ENCODE measurements around the gene RNF213.
"Not testable (repeated sequence)": the region's sequence is repeated elsewhere in the genome, so short reads cannot be mapped to it uniquely, and the experiment has no call there.

The RNF213 gene

DNA sequence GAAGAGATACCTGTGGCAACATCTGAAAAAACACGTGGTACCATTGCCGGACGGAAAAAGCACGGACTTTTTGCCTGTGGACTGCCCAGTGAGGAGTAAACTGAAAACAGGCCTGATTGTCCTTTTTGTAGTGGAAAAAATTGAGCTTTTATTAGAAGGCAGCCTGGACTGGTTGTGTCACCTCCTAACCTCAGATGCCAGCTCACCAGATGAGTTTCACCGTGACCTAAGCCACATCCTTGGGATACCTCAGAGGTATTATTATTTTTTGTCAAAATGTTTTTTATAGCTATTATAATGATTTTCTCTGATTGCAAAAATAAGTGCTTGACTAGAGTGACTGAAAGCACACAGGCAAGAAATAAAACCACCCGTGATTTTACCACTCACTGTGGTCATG is 34.9 kb downstream of the RNF213 start:
- no peak for DNase-seq

DNA sequence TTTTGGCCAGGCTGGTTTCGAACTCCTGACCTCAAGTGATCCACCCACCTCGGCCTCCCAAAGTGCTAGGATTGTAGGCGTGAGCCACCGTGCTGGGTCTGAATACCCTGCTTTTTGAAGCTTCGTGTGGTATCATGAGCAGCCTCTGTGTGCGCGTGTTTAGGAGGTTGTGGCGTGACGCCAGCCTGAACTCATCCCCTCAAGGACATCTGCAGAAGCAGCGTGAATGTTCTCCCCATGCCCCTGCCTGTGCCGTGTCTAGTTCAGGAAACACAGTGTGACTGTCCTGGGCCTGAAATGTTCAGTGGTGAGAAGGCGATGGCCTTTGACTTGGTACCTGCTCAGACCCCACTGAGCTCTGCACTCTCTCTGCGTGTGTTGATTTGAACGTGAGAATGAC is 35.6 kb downstream of the RNF213 start:
- DNase-seq = no peak

DNA sequence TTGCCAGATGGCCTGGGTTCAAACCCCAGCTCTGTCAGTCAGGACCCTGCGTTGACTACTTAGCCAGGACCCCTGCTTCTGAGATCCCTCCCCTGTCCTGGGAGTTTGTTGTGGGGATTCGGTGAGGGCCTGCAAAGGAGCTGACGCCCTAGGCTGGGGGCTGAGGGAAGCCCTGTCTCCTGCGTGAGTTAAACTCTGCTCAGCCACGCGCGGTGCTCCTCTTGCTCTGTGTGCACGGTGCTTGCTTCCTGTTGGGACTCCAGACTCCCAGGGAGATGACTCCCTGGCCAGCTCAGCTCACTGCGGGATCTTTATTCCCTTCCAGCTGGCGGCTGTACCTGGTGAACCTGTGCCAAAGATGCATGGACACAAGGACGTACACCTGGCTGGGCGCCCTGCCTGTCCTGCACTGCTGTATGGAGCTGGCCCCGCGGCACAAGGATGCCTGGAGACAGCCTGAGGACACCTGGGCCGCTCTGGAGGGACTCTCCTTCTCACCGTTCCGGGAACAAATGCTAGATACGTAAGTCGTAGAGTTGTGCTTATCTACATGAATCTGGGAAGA is 37.4 kb downstream of the RNF213 start:
- no peak for DNase-seq

DNA sequence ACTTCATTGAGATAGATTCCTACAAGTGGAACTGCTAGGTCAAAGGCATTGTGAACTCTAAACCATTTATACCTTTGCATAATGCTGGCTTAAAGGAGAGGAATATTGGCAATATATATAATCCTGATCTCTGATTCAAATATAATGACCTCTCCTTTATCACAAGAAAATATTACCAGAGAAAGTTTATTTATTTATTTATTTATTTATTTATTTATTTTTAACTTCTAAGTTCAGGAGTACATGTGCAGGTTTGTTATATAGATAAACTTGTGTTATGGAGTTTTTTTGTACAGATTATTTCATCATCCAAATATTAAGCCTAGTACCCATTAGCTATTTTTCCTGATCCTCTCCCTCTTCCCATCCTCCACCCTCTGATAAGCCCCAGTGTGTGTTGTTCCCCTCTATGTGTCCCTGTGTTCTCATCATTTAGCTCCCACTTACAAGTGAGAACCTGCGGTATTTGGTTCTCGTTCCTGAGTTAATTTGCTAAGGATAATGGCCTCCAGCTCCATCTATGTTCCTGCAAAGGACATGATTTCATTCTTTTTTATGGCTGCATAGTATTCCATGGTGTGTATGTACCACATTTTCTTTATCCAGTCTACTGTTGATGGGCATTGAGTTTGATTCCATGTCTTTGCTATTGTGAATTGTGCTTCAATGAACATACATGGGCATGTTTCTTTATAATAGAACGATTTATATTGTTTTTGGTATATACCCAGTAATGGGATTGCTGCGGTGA is 38.9 kb downstream of the RNF213 start:
- not testable (repeated sequence) for DNase-seq

DNA sequence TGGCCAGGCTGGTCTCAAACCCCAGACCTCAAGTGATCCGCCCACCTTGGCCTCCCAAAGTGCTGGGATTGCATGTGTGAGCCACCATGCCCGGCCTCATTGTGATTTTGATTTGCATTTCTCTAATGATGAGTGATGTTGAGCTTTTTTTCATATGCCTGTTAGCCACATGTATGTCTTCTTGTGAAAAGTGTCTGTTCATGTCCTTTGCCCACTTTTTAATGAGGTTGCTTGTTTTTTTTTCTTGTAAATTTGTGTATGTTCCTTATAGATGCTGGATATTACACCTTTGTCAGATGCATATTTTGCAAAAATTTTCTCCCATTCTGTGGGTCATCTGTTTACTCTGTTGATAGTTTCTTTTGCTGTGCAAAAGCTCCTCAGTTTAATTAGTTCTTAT is 40.1 kb downstream of the RNF213 start:
- DNase-seq = not testable (repeated sequence)

DNA sequence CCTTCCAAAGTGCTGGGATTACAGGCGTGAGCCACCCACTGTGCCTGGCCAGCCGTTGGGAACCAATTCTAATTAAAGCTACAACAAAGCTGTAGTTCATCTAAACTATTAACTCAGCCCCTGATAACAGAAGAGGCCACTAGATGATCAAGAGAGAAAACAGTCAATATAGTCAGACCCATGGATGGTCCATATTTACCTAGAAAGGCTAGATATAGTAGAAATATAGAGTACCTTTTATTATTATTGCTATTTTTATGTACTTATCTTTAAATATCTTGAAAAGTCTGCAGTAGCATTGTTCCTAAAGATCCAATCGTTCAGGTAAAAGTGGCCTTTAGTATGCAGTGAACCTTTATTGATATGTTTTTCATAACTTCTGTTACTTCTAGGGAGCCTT is 43.2 kb downstream of the RNF213 start:
- no peak for DNase-seq

DNA sequence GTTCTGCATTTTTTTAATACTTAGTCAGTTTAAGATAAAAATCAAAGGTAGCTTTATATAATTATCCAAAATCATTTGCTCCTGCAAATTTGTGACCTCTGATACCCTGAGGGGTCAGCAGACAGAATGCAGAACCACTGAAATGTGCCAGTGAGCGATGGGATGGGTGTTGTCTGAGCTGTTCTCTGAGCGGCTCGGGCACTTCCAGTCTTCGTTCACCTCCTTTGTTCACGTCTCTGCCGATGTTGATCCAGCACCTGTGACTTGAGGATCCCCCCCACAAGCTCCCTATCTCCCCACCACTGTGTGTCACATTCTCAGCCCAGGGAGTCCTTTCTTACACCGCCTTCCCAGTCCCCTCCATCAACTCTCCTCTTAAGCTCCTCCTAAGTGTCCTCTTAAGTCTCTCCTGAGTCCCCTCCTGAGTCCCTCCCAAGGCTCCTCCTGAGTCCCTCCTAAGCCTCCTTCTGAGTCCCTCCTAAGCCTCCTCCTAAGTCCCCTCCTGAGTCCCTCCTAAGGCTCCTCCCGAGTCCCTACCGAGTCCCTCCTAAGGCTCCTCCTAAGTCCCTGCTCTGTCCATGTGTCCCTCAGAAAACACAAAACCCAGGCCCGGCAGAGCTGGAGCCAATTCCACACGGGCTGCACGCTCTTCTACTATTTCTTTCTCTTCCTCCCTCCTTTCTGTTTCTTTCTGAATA is 47.5 kb downstream of the RNF213 start:
- no peak for DNase-seq

DNA sequence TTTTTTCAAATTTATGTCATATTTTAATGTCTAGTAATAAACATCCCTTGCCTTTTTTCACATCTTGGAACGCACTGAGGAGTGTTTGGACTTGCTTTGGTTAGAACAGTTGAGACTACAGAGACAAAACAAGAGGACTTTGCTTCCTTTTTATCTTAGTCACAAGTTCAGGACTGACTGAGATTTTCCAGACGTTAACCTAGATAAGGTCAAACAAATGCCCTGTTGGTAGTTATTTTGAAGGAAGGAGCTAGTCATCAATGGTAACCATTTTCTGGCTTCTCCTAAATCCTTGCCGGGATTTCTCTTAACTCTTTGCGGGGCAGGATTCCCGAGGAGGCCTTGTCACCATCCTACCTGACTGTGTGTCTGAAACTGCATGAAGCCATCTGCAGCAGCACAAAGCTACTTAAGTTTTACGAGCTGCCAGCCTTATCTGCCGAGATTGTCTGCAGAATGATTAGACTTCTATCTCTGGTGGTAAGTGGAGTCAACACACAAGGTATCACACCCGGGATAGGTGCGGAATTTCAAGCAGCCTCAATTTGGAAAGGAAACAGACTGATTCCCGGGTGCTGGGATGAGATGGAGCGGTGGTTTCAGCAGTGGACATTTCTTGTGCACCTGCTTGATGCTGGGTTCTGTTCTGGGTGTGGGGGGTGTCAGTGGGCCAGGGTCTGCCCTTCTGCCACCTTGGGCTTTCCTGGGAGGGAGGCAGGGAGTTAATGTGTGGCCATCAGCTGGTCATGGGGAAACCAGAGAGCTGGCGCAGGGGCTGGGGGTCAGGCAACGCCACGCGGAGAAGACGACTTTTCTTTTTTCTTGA is 48.3 kb downstream of the RNF213 start:
- DNase-seq = no peak

DNA sequence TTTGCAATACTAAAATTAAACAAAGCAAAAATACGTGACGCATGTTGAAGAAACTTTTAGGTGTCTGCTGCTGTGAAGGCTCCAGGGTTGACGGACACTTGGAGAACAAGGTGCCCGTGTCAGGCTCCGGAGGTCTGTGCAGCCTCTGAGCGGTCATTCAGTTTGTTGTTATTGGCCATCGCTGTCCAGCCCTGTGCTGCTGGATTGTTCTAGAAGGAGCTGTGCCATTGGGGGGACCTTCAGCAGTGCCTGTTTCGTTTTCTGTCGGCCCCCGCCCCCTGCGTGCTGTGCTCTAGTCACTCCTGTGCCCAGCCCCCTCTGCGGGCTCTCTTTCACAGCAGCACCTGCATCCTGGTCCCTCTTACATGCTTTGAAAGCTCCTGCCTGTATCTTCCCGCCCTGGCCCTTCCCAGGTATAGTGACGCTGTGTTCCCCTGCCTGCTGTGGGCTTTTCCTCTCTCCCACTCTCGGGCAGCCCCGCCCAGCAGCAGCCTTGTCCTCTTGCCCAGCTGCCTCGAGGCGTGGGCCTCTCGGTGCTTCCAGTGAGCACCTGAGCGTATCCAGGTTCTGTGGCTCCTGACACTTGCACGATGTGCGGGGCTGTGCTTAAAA is 50.7 kb downstream of the RNF213 start:
- no peak for DNase-seq

DNA sequence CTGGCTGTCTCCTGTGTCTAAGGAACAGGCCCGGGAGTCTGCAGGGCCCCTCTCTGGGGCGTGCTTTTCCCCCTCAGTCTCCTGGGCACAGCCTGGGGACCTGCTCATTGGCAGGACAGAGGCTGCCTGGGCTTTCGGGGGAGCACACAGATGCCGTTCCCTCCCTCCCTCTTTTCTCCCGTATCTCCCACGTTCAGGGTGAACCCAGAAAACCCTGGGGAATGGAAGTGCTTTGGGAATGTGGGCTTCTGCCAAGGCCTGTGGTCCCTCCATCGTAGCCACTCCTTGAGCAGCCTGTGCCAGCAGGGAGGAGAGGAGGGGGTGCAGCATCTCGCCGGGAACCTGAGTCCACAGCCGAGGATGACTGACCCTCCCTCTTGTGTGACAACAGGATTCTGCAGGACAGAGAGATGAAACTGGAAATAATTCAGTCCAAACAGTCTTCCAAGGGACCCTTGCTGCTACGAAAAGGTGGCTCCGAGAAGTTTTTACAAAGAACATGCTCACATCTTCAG is 52.0 kb downstream of the RNF213 start:
- DNase-seq = no peak

DNA sequence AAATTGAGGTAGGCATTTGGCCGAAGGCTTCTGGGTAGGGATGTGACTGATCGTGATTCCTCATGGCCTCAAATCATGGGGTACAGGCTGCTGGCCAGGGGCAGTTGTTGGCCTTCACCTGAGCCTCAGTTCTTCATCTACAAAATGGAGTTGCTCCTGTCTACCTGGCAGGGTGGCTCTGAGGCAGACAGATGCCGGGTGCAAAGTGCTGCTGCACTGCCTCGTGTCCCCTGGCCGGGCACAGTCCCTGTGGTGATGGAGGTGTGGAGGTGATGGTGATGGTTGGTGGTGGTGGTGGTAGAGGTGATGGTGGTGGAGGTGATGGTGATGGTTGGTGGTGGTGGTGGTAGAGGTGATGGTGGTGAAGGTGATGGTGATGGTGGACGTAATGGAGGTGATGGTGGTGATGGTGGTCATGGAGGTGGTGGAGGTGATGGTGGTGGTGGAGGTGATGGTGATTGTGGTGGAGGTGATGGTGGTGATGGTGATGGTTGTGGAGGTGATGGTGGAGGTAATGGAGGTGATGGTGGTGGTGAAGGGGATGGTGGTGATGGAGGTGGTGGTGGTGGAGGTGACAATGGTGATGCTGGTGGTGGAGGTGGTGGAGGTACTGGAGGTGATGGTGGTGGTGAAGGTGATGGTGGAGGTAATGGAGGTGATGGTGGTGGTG is 52.6 kb downstream of the RNF213 start:
- DNase-seq = no peak

DNA sequence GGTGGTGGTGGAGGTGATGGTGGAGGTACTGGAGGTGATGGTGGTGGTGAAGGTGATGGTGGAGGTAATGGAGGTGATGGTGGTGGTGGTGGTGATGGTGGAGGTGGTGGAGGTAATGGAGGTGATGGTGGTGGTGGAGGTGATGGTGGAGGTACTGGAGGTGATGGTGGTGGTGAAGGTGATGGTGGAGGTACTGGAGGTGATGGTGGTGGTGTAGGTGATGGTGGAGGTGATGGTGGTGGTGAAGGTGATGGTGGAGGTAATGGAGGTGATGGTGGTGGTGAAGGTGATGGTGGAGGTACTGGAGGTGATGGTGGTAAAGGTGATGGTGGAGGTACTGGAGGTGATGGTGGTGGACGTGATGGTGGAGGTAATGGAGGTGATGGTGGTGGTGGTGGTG is 53.3 kb downstream of the RNF213 start:
- not testable (repeated sequence) for DNase-seq

DNA sequence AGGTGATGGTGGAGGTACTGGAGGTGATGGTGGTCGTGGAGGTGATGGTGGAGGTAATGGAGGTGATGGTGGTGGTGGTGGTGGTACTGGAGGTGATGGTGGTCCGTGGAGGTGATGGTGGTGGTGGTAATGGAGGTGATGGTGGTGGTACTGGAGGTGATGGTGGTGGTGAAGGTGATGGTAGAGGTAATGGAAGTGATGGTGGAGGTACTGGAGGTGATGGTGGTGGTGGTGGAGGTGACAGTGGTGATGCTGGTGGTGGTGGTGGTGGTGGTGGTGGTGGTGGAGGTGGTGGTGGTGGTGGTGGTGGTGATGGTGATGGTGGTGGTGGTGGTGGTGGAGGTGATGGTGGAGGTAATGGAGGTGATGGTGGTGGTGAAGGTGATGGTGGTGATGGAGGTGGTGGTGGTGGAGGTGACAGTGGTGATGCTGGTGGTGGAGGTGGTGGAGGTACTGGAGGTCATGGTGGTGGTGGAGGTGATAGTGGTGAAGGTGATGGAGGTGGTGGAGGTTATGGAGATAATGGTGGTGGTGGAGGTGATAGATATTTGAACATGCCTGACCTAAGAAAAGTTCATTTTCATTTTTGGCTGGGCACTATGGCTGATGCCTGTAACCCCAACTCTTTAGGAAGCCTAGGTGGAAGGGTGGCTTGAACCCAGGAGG is 55.0 kb downstream of the RNF213 start:
- DNase-seq = no peak

DNA sequence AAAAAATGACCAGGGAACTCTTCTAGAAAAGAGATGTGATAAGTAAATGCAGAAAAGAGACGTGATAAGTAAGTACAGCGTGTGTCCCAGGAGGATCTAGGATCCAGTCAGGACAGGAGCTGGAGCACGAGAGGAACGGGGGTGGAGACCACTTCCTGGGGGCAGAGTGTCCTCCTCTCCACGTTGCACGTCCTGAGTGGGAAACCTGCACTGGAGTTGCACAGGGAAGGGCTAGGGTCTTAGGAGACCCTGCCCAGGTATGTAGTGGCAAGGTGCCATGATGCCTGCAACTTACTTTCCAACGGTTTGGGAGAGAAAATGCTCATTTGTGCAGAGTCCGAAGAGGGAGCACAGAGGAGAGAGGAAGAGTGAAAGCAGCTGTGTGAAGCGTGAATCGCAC is 55.8 kb downstream of the RNF213 start:
- DNase-seq = no peak

DNA sequence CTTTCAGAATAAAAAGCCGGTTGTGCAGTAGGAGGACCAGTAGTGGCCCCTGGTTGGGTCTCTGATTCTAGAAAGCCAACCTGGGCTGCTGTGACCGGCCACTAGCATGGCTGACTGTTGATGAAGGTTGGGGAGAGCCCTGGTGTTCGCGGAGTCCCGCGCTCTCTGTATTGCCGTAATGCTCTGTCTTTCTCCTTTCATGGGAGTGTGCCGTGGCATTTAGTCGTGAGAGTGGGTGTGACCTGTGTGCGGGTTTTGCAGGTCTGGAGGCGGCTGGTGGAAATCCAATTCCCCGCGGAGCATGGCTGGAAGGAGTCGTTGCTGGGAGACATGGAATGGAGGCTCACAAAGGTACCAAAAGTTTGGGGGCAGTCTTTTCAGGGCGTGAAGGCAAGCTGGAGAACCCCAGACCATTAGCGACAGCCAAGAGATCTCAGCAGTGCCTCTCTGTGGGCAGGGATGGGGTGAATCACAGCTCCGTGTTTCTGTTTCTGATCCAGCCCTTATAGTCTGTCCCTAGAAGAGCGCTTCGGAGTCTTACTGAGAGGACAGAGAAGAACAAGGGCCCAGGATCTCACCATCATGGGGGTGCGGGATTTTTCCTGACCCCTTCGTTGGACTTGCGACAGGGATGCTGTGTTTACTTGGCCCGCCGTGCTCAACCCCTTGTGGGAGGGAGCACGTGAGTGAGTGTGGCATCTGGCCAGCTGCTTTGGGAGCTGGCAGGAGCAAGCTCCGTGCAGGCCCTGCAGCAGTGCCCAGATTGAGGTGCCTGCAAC is 56.5 kb downstream of the RNF213 start:
- no peak for DNase-seq

DNA sequence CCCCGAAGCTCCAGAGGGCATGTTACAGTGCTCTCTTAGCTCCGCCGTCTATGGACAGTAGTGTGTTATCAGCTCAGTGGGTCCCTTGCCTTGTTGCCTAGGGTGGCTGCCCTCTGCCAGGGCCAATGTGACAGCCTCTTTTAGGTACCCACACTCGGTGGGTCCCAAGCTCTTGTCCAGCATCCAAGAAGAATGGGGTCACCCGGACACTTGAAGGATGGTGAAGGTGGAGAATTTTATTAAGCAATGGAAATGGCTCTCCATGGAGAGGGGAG is 57.0 kb downstream of the RNF213 start:
- no peak for DNase-seq

DNA sequence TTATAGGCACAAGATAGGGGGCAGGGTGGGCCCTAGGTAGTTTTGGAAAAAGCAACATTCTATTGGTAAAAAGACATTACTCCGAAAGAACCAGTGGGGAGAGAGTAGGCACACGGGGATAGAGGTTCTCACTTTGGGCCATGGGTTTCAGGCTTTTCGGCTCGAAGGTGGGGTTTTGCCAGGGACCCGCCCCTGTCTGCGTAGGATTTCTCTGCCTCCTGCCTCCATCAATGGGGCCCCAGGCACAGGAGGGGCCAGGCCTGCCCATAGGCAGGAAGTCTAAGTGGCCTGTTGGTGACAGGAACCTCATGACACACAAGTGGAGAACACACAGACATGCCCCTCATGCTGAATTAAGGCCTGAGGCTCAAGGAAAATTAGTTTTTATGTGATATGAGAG is 57.5 kb downstream of the RNF213 start:
- DNase-seq = no peak

DNA sequence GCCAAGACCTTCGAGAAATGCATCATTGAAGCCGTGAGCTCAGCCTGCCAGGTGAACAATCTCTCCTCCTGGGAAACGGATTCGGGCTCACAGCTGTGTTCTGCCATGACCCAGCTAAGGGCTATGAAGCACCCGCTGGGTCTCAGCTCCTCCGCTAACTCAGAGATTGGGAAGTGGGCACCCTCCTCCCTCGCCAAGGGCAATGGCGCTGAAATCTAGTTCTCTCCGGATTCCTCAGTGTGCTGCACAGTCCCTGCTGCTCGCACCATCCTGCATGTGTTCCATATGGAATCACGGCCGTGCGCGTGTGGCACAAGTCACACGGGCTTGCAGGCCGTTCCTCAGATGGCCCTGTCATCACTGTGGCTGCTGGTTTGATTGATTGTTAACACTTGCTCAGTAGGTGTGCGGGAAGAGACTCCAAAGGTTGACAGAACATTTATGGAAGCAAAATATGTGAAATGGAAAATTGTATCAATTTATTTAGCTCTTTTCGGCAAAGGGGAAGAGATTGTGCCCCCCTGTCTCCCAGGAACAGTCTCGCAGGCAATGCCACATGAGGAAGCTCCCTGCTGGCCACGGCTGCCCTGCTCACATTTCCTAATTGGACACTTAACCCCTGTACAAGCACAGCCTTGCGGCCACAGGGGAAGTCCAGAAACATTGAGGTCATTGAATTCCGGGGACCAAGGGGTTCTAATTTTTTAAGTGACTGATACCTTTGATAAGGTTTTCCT is 58.8 kb downstream of the RNF213 start:
- DNase-seq = no peak

DNA sequence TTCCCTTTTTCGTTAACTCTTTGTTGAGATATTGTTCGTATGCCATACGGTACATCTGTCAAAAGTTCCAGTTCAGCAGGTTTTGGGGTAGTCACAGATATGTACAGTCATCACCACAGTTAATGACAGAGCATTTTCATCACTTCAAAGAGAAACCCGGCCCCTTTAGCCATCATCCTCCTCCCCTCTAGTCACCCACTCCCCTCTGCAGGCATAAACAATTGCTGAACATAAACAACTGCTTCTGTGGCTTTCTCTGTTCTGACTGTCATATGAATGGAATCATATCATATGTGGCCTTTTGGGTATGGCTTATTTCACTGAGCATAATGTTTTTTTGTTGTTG is 59.3 kb downstream of the RNF213 start:
- DNase-seq = no peak

DNA sequence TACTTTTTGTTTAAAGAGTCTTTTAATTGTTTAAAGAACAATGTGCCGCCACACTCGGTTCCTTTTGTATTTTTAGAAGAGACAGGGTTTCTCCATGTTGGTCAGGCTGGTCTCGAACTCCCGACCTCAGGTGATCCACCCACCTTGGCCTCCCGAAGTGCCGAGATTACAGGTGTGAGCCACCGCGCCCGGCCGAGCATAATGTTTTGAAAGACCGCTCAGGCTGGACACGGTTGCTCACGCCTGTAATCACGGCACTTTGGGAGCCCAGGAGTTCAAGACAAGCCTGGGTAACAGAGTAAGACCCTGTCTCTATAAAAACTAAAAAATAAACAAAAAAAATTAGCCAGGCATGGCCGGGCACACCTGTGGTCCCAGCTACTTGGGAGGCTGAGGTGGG is 59.8 kb downstream of the RNF213 start:
- DNase-seq = no peak

DNA sequence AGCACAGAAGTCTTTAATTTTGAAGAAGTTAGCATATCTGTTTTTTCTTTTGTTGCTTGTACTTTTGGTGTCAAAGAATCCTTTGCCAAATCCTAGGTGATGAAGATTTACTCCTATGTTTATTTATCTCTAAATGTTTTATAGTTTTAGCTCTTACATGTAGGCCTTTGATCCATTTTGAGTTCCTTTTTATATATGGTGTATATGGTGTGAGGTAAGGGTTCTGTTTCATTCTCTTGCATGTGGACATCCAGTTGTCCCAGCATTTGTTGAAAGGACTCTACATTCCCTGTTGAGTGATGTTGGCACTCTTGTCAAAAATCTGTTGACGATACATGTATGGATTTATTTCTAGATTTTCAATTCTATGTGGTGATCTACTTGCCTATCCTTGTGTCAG is 62.2 kb downstream of the RNF213 start:
- DNase-seq = no peak

All from NCI-H2171 (cell line).